Right atrium auricular region (tissue), 2 donors: ENCODE results near the gene FRMD4A. TPM values are rescaled to one million over a fixed set of nuclear protein-coding genes. Genes with fewer than 3 reads are reported as not detected.

Experiments
- DNase-seq: peaks from one replicate; pipeline ENCODE4 v3.0.0-alpha.2; 2019; ENCODE audit warnings: low spot score
- H3K27ac ChIP-seq, 2 donors: fragments of 200-600 bp; sonication (generic); 1 replicate in 1 of 2; 2 replicates in 1 of 2; pipeline ENCODE4 v1.5.1; 2016 to 2019
- H3K27me3 ChIP-seq, 2 donors: fragments of 200-600 bp; sonication (generic); one replicate each; pipeline versions ENCODE4 v1.5.1 to v1.6.0; 2017 to 2019
- H3K36me3 ChIP-seq: fragments of 200-600 bp; sonication (generic); one replicate; pipeline ENCODE4 v1.5.1; 2016
- H3K4me1 ChIP-seq, 2 donors: fragments of 200-600 bp; sonication (generic); one replicate each; pipeline versions ENCODE4 v1.5.1 to v1.6.0; 2017 to 2019
- H3K4me3 ChIP-seq, 2 donors: fragments of 200-600 bp; sonication (generic); 1 replicate in 1 of 2; 2 replicates in 1 of 2; pipeline ENCODE4 v1.5.1; 2017 to 2019; ENCODE audit warnings: mild to moderate bottlenecking in 1 of 2, moderate library complexity in 1 of 2
- H3K9me3 ChIP-seq, 2 donors: fragments of 200-600 bp; sonication (generic); one replicate each; pipeline ENCODE4 v1.5.1; 2019
- total RNA-seq, 2 donors: library from RNA; depleted of rRNA; stranded (reverse); fragments of >200 nt; gene quantifications; one replicate each; pipeline ENCODE4 v1.1.0, GENCODE V29; 2016
- TF ChIP-seq, protein P1 (sequence below), 2 donors: fragments of 200-600 bp; sonication (generic); IDR thresholded peaks; one replicate each; pipeline ENCODE4 v1.5.1; 2019; ENCODE audit warnings: antibody characterized with exemption in 2 of 2

The FRMD4A gene
- total RNA-seq, 2 donors from 2014 or later, result 15.9 to 22.9 TPM

DNA sequence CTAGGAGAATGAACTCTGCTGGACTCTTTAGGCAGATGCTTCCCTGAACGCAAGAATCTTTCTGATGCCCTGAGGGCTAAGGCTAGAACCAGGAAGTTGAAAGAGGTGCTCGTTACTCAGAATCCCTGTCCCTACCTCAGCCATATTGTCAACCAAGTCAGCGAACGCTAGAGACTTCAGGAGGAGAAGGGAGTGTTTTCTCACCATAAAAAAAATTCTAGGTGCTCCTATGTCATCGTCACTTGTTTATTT lies 384.6 kb downstream of the FRMD4A start:
- no peaks in the 10 kb centered on the region for H3K27me3 ChIP-seq
- no peak for DNase-seq
- TF ChIP-seq, protein P1, sequence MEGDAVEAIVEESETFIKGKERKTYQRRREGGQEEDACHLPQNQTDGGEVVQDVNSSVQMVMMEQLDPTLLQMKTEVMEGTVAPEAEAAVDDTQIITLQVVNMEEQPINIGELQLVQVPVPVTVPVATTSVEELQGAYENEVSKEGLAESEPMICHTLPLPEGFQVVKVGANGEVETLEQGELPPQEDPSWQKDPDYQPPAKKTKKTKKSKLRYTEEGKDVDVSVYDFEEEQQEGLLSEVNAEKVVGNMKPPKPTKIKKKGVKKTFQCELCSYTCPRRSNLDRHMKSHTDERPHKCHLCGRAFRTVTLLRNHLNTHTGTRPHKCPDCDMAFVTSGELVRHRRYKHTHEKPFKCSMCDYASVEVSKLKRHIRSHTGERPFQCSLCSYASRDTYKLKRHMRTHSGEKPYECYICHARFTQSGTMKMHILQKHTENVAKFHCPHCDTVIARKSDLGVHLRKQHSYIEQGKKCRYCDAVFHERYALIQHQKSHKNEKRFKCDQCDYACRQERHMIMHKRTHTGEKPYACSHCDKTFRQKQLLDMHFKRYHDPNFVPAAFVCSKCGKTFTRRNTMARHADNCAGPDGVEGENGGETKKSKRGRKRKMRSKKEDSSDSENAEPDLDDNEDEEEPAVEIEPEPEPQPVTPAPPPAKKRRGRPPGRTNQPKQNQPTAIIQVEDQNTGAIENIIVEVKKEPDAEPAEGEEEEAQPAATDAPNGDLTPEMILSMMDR (IDR thresholded peaks at IDR 0.05), result no peak
- peaks cover 0 to 10% of the 10 kb centered on the region in 2 donors for H3K4me1 ChIP-seq
- H3K27ac ChIP-seq, result peak overlapping the region in 1 of 2 donors; percentile 10
- no peaks in the 10 kb centered on the region for H3K9me3 ChIP-seq
- no peak overlapping the region for H3K4me3 ChIP-seq
- H3K36me3 ChIP-seq, result no peaks in the 10 kb centered on the region

DNA sequence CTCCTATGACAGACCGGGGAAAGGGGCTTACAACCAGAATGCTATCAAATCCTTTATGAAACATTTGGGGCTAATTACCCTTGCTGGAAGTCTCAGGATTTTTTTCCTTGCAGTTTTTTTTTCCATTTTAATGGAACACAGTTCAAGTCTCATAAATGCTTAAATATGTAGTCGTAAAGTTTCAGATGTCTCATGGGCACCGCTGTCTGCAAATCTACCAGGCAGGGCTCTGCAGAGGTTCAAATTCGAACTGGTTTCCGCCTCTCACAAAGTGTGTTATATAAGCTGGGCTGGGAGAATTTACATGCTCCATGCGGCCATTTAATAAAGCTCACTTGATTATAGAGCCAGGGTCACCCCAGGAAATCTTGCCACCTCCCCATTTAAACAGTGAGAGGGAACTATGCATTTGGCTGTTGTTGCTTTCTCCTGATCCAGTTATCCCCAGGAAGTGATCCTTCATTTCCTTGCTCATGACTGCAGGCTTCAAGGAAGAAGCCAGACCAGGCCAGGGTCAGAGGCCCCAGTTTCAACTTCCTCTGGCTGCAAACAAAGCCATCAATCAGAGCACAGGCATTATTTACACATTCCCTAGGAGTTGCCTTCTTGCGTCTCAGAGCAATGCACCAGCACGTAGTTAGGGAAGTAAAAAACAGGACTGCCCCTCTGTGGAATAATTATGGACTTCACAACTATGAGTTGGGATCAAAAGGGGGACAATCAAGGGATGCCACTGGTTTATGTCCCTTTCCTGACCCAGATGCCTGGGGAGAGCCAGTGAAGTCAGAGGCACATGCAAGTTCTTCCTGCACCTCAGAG lies 385.1 kb downstream of the FRMD4A start:
- Histone ChIP-seq H3K36me3 (no peaks in the 10 kb centered on the region), H3K4me1 (peaks cover 0 to 10% of the 10 kb centered on the region in 2 donors), H3K4me3 (no peak overlapping the region), H3K27ac (peak overlapping the region in 1 of 2 donors; percentile 10), H3K9me3 (no peaks in the 10 kb centered on the region), H3K27me3 (no peaks in the 10 kb centered on the region)
- DNase-seq, result no peak
- TF ChIP-seq, protein P1 (IDR thresholded peaks at IDR 0.05), result no peak

DNA sequence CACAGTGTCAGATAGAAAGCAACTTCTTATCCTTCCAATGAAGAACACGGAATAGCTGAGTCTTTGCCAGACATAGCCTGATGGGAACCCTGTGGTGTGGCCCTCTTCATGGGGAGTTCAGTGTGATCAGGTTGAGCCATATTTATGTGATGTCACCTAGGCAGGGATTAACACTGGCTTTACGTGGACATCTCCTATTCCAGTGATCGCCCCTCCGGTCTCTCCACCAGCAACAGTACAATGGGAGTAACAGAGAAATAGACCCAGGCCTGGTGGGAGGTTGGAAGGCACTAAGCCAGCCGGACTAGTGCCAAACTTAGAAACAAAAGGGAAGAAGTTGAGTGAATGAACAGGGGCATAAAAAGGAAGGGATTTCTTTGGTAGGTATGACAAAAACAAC lies 385.9 kb downstream of the FRMD4A start:
- Histone ChIP-seq H3K27ac (no peak overlapping the region), H3K4me1 (peaks cover 0 to 10% of the 10 kb centered on the region in 2 donors), H3K36me3 (no peaks in the 10 kb centered on the region), H3K9me3 (no peaks in the 10 kb centered on the region), H3K4me3 (no peak overlapping the region), H3K27me3 (no peaks in the 10 kb centered on the region)
- DNase-seq, result no peak
- TF ChIP-seq, protein P1 (IDR thresholded peaks at IDR 0.05), result no peak

DNA sequence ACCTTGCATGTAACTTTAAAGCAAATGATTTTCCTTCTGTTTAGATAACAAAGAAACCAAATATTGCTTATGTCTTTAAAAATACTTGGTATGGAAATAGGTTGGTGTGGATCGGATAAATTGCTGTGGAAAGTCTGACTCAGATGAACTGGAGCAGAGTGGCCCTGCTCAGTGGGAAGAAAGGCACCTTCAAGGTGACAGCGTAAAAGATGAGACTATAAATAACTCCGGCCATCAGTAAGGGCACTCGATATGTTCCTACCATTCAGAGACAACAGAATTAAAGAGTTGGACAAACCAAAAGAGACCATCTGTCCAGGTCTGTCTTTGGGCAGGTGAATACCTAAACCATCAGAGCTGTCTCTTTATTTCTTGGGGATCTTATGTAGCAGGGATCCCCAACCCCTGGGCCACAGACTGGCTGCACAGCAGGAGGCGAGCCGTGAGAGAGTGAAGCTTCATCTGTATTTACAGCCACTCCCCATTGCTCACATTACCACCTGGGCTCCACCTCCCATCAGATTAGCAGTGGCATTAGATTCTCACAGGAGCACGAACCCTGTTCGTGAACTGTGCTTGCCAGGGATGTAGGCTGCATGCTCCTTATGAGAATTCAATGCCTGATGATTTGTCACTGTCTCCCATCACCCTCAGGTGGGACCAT lies 386.9 kb downstream of the FRMD4A start:
- Histone ChIP-seq H3K4me3 (no peak overlapping the region), H3K9me3 (no peaks in the 10 kb centered on the region), H3K36me3 (no peaks in the 10 kb centered on the region), H3K4me1 (peaks cover 0 to 14% of the 10 kb centered on the region in 2 donors), H3K27me3 (no peaks in the 10 kb centered on the region), H3K27ac (no peak overlapping the region)
- DNase-seq, result no peak
- TF ChIP-seq, protein P1 (IDR thresholded peaks at IDR 0.05), result no peak

DNA sequence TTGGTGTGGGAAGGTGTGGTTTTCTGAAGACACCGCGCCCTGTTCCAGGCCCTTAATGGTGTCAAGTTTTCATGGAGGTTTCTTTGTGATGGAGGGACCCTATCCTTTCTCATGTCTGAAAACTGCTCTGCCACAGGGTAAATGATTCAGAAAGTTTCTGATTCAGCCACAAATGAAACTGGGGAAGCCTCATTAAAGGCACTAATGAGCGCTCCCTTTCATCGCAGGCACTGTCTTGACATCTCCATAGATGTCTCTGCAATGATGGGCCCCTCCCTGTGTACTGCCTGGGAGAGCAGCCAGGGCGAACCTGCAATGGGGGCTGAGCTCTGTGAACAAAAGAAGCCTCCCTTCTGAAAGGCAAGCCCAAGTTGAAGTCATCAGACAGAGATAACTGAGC lies 388.7 kb downstream of the FRMD4A start:
- TF ChIP-seq, protein P1 (IDR thresholded peaks at IDR 0.05), result no peak
- no peaks in the 10 kb centered on the region for H3K36me3 ChIP-seq
- H3K4me1 ChIP-seq, result peaks cover 0 to 15% of the 10 kb centered on the region in 2 donors
- no peak for DNase-seq
- no peaks in the 10 kb centered on the region for H3K9me3 ChIP-seq
- H3K27ac ChIP-seq, result no peak overlapping the region
- no peak overlapping the region for H3K4me3 ChIP-seq
- H3K27me3 ChIP-seq, result no peaks in the 10 kb centered on the region
